HepG2 (cell line): ENCODE measurements around the gene CDK5RAP2. TPM values are rescaled to one million over a fixed set of nuclear protein-coding genes. Genes with fewer than 3 reads are reported as not detected.
A peak's percentile ranks its signal among the peaks of the same experiment; 100 is the strongest.

ENCODE experiments used
- ARID5B ChIP-seq: IDR thresholded peaks from 2 replicates; pipeline ENCODE4 v1.4.0; 2020; ENCODE audit warnings: mild to moderate bottlenecking, missing genetic modification reagents
- ARNTL ChIP-seq: sonication (generic); formaldehyde crosslinking; IDR thresholded peaks from 2 replicates; pipeline ENCODE4 v1.4.0; 2020; ENCODE audit warnings: mild to moderate bottlenecking, missing genetic modification reagents
- ATF3 ChIP-seq: sonication (generic); formaldehyde crosslinking; IDR thresholded peaks from 2 replicates; pipeline ENCODE4 v1.4.0; 2020; ENCODE audit warnings: missing genetic modification reagents
- CENPX ChIP-seq: sonication (generic); formaldehyde crosslinking; IDR thresholded peaks from 2 replicates; pipeline ENCODE4 v1.9.0; 2021; ENCODE audit warnings: mild to moderate bottlenecking, missing genetic modification reagents, moderate library complexity
- CREB3 ChIP-seq: sonication (generic); formaldehyde crosslinking; IDR thresholded peaks from 2 replicates; pipeline ENCODE4 v1.5.0; 2020; ENCODE audit warnings: missing genetic modification reagents
- GLMP ChIP-seq: sonication (generic); formaldehyde crosslinking; IDR thresholded peaks from 2 replicates; pipeline ENCODE4 v1.9.0; 2021; ENCODE audit warnings: missing genetic modification reagents, mild to moderate bottlenecking, borderline replicate concordance
- HDAC6 ChIP-seq: fragments of 200-600 bp; sonication (generic); IDR thresholded peaks from 2 replicates; pipeline ENCODE4 v1.7.0; 2017; ENCODE audit warnings: mild to moderate bottlenecking, antibody characterized with exemption, low read length, low read depth
- NFRKB ChIP-seq: fragments of 450-650 bp; IDR thresholded peaks from 2 replicates; pipeline ENCODE4 v1.6.1; 2017
- SATB2 ChIP-seq: sonication (generic); formaldehyde crosslinking; IDR thresholded peaks from 2 replicates; pipeline ENCODE4 v1.5.0; 2020; ENCODE audit warnings: missing genetic modification reagents
- TOPORS ChIP-seq: sonication (generic); formaldehyde crosslinking; IDR thresholded peaks from 2 replicates; pipeline ENCODE4 v1.8.0; 2023; ENCODE audit warnings: mild to moderate bottlenecking, missing genetic modification reagents
- XRCC5 ChIP-seq: fragments of 200-400 bp; formaldehyde crosslinking; optimal IDR thresholded peaks from 2 replicates; pipeline ENCODE3; 2017; ENCODE audit warnings: mild to moderate bottlenecking, low read length
- ZMAT3 ChIP-seq: sonication (generic); formaldehyde crosslinking; conservative IDR thresholded peaks from 2 replicates; pipeline ENCODE4 v1.7.0; 2021; ENCODE audit warnings: missing genetic modification reagents
- ZNF235 ChIP-seq: sonication (generic); formaldehyde crosslinking; IDR thresholded peaks from 2 replicates; pipeline ENCODE4 v1.8.1; 2023; ENCODE audit warnings: mild to moderate bottlenecking, missing genetic modification reagents, borderline replicate concordance
- ZNF329 ChIP-seq: sonication (generic); formaldehyde crosslinking; IDR thresholded peaks from 2 replicates; pipeline ENCODE4 v1.9.0; 2021; ENCODE audit warnings: low read depth, mild to moderate bottlenecking, missing genetic modification reagents
- ZNF350 ChIP-seq: sonication (generic); formaldehyde crosslinking; IDR thresholded peaks from 2 replicates; pipeline ENCODE4 v1.4.0; 2020; ENCODE audit warnings: mild to moderate bottlenecking, low read depth, missing genetic modification reagents, borderline replicate concordance
- ZNF598 ChIP-seq: sonication (generic); formaldehyde crosslinking; IDR thresholded peaks from 2 replicates; pipeline ENCODE4 v1.5.1; 2020; ENCODE audit warnings: mild to moderate bottlenecking, missing genetic modification reagents, borderline replicate concordance
- ZNF737 ChIP-seq: sonication (generic); formaldehyde crosslinking; IDR thresholded peaks from 2 replicates; pipeline ENCODE4 v1.5.0; 2020; ENCODE audit warnings: missing genetic modification reagents, mild to moderate bottlenecking, borderline replicate concordance
- ZNF776 ChIP-seq: sonication (generic); formaldehyde crosslinking; IDR thresholded peaks from 2 replicates; pipeline ENCODE4 v1.4.0; 2020; ENCODE audit warnings: mild to moderate bottlenecking, missing genetic modification reagents
- ZNF782 ChIP-seq: sonication (generic); formaldehyde crosslinking; IDR thresholded peaks from 2 replicates; pipeline ENCODE4 v1.4.0; 2020; ENCODE audit warnings: missing genetic modification reagents, mild to moderate bottlenecking, borderline replicate concordance
- polyA plus RNA-seq, 8 experiments: library from polyadenylated mRNA; depleted of rRNA in 3 of 8; stranded (reverse) in 7 of 8; unstranded in 1 of 8; fragments of >200 nt; fragmentation: Illumina TruSeq in 4 of 8; extraction: Trizol in 4 of 8; gene quantifications; 2 replicates each; pipeline versions ENCODE4 v1.2.1 to v1.2.3, GENCODE V29; 2011 to 2016; ENCODE audit warnings: low read depth in 4 of 8, missing spikeins in 1 of 8, mixed read lengths in 1 of 8; ENCODE audit not compliant: insufficient read depth in 1 of 8
- total RNA-seq, 5 experiments: library from RNA; depleted of rRNA; stranded (reverse); fragments of >200 nt; fragmentation: Illumina TruSeq; extraction: Trizol; gene quantifications; 2 replicates each; pipeline ENCODE4 v1.2.3, GENCODE V29; 2016; ENCODE audit warnings: low read depth in 1 of 5

CDK5RAP2 gene
- total and polyA plus RNA-seq, 2 of the 13 experiments (the other 11 are each of a cell fraction or from before 2014, with no cell fraction given): 31.8 to 42.2 TPM

GRCh38 chr9:120580051-120580896 lies at the start of gene CDK5RAP2 (continued):
- TF ChIP-seq ZNF776 (0 out of 2 replicates have a peak, but pooled peaks have one; percentile 2), CREB3 (CRISPR knock-in tag) (no peak), CENPX (CRISPR knock-in tag) (no peak), ZNF598 (CRISPR knock-in tag) (no peak), ZNF782 (CRISPR knock-in tag) (no peak), TOPORS (CRISPR knock-in tag) (no peak), ATF3 (CRISPR knock-in tag) (no peak), HDAC6 (no peak), SATB2 (no peak), ZNF329 (CRISPR knock-in tag) (no peak), GLMP (CRISPR knock-in tag) (no peak), ZNF350 (peak; percentile 33; the same call in 1 of the 2 replicates), ARID5B (peak; percentile 18; the same call in 1 of the 2 replicates), ARNTL (CRISPR knock-in tag) (no peak), ZNF737 (CRISPR knock-in tag) (no peak), XRCC5 (peak; percentile 36), NFRKB (peak; percentile 80), ZNF235 (CRISPR knock-in tag) (no peak), ZMAT3 (no peak)
